GM21825 (cell line): ENCODE measurements around the gene LILRB3.

Experiments used
- ATAC-seq: cut with Tn5 transposase; IDR thresholded peaks from one replicate; pipeline ENCODE4 v1.9.1; 2021; ENCODE audit warnings: mild to moderate bottlenecking, moderate library complexity; ENCODE audit not compliant: unreplicated experiment

Gene LILRB3

DNA sequence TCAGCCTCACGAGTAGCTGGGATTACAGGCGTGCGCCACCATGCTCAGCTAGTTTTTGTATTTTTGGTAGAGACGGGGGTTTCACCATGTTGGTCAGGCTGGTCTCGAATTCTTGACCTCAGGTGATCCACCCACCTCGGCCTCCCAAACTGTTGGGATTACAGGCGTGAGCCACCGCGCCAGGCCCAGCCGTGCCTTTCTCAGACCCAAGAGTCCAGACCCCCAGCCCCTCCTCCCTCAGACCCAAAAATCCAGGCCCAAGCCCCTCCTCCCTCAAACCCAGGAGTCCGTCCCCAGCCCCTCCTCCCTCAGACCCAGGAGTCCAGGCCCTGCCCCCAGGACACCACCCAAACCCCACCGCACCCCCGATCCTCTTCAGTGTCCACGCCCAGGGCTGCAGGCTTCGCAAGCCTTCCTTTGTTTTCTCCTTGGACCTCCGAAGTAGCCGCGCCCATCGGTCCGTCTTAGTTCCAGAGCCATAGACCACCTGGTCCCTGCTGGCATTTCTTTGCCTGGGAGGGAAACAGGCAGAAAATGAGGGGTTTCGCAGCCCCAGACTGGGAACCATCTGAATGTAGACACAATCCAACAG is 53.6 kb downstream of the LILRB3 start:
- ATAC-seq: no peak

- ATAC-seq: no peak
Measured at GRCh38 chr19:54168174-54168917, 54.5 kb downstream of the LILRB3 start.
